CD4-positive, alpha-beta T cell (primary cell): Measurements from ENCODE around the gene PIAS4. TPM values are rescaled to one million over a fixed set of nuclear protein-coding genes. Genes with fewer than 3 reads are reported as not detected.

Experiments used
- ATAC-seq: fragments of 200-7000 bp; cut with Tn5 transposase; one replicate; pipeline ENCODE4 v1.10.0; 2022; ENCODE audit warnings: mild to moderate bottlenecking; ENCODE audit not compliant: poor library complexity
- CTCF ChIA-PET: fragments of 350-600 bp; sonication (Branson Sonifier 250); formaldehyde crosslinking; loops from one replicate; lab custom pipeline; 2021; ENCODE audit warnings: antibody characterized with exemption, inconsistent platforms; lab: Charles Lee
- POLR2A ChIA-PET: fragments of 350-600 bp; sonication (Branson Sonifier 250); formaldehyde crosslinking; loops from one replicate; lab custom pipeline; 2021; ENCODE audit warnings: antibody characterized with exemption, inconsistent platforms; lab: Charles Lee
- DNase-seq, 14 experiments: peaks; one replicate each; pipeline ENCODE4 v3.0.0-alpha.2; 2013 to 2020; ENCODE audit warnings: mixed read lengths in 2 of 14
- H3K27ac ChIP-seq, 2 donors: one replicate each; pipeline versions ENCODE4 v1.5.1 to v1.7.0; 2013; ENCODE audit warnings: low read length in 2 of 2, low read depth in 1 of 2, mild to moderate bottlenecking in 1 of 2
- H3K27me3 ChIP-seq, 2 experiments: 1 replicate in 1 of 2; 2 replicates in 1 of 2; pipeline versions ENCODE4 v1.6.1 to v1.7.0; 2013; ENCODE audit warnings: low read length in 2 of 2, control low read depth in 1 of 2, mild to moderate bottlenecking in 1 of 2, moderate library complexity in 1 of 2; ENCODE audit not compliant: insufficient read depth in 2 of 2, control insufficient read depth in 1 of 2
- H3K36me3 ChIP-seq: one replicate; pipeline ENCODE4 v1.6.1; 2013; ENCODE audit warnings: low read length, control low read depth; ENCODE audit not compliant: insufficient read depth
- H3K4me1 ChIP-seq: one replicate; pipeline ENCODE4 v1.6.1; 2013; ENCODE audit warnings: low read length, control low read depth; ENCODE audit not compliant: insufficient read depth
- H3K4me3 ChIP-seq: one replicate; pipeline ENCODE4 v1.5.1; 2013; ENCODE audit warnings: mild to moderate bottlenecking, low read length, moderate library complexity
- H3K9me3 ChIP-seq, 2 experiments: 1 replicate in 1 of 2; 2 replicates in 1 of 2; pipeline versions ENCODE4 v1.6.1 to v1.7.0; 2013; ENCODE audit warnings: low read length in 2 of 2, mild to moderate bottlenecking in 2 of 2, control low read depth in 1 of 2, moderate library complexity in 1 of 2; ENCODE audit not compliant: control insufficient read depth in 1 of 2, insufficient read depth in 1 of 2
- H3K27ac Mint-ChIP-seq: one replicate; pipeline ENCODE4 v1.8.0; 2020; ENCODE audit warnings: mixed read lengths
- H3K27me3 Mint-ChIP-seq: one replicate; pipeline ENCODE4 v1.8.0; 2021; ENCODE audit warnings: mixed read lengths
- H3K36me3 Mint-ChIP-seq: one replicate; pipeline ENCODE4 v1.8.0; 2021; ENCODE audit warnings: low read depth, mixed read lengths
- H3K4me1 Mint-ChIP-seq: one replicate; pipeline ENCODE4 v1.8.0; 2021; ENCODE audit warnings: low read depth, mixed read lengths
- H3K4me3 Mint-ChIP-seq: one replicate; pipeline ENCODE4 v1.8.0; 2020; ENCODE audit warnings: mild to moderate bottlenecking, mixed read lengths
- H3K9me3 Mint-ChIP-seq: one replicate; pipeline ENCODE4 v1.8.0; 2020; ENCODE audit warnings: mixed read lengths
- CTCF ChIP-seq: fragments of 200-600 bp; IDR thresholded peaks from one replicate; pipeline ENCODE4 v1.8.0; 2022; ENCODE audit warnings: antibody characterized with exemption, mild to moderate bottlenecking
- intact Hi-C, 2 experiments: fragments of 100-400 bp; cut with DNase I in 1 of 2; cut with micrococcal nuclease in 1 of 2; formaldehyde crosslinking; loops; one replicate each; pipeline versions ENCODE4 v1.15.1 to v1.9.0; 2023 to 2025; cut with DNase I, micrococcal nuclease
- total RNA-seq, 174 experiments: library from RNA in 2 of 174; stranded (reverse) in 2 of 174; gene quantifications; one replicate each; pipeline ENCODE4 v1.2.3 and lab custom pipeline; 2021 to 2026

Gene PIAS4
- total RNA-seq, 2 experiments from 2014 or later: 14.5 to 16.5 TPM

DNA sequence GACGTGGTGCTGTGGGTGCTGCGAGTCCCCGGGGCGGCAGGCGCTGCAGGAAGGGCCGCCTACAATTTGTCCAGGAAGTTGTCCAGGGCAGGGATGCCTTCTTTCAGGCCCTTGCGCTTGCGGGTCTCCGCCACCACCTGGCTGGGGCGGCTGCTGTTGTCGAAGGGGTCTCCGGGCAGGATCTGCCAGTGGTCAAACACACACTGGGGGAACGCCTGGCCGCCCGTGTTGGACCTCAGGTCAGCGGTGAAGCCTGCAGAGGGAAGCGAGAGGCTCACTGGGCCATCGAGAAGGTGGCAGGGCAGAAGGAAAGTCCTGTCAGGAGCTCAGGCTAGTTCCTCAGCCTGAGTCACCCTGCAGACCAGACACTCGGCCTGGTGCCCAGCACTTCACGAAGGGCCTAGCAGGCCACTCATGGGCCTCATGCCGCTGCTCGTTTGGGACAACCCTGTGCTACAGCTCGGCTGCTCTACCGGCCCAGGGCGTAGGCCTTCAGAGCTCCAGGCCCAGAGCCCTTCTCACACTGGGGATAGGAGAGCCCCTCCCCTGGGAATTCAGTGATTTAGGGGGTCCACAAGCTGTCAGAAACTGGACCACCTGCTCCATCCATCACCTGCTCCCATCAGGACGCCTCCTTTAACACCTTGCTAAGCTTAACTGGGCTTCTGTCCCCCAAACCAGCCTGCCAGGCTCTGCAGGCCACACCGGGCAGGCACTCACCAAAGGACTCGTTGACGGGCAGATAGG is 30.9 kb upstream of the PIAS4 start:
- H3K27ac ChIP-seq: no peak overlapping the region
- peaks cover 0 to 13% of the 10 kb centered on the region in 2 experiments for H3K9me3 ChIP-seq
- peaks cover 25% of the 10 kb centered on the region for H3K4me1 ChIP-seq
- POLR2A ChIA-PET: interaction anchor here (0.6 to 2.4 kb wide), 4 partner anchors 8 to 814 kb away, joined by 3 to 9 read pairs (median 3); partner anchors contain the start of gene EEF2
- Mint-ChIP-seq H3K27ac (peak overlapping the region; percentile 49), H3K27me3 (no peaks in the 10 kb centered on the region), H3K36me3 (peaks cover 61% of the 10 kb centered on the region), H3K4me3 (peak overlapping the region; percentile 60), H3K9me3 (no peaks in the 10 kb centered on the region), H3K4me1 (peaks cover 5% of the 10 kb centered on the region)
- TF ChIP-seq CTCF: no peak
- CTCF ChIA-PET: no interaction called here
- H3K36me3 ChIP-seq: peaks cover 64% of the 10 kb centered on the region
- intact Hi-C loops: no loop called here
- ATAC-seq: no peak
- H3K4me3 ChIP-seq: no peak overlapping the region
- DNase-seq: peak in 2 of 14 experiments; percentile 6 to 17
- peaks cover 0 to 3% of the 10 kb centered on the region in 2 experiments for H3K27me3 ChIP-seq

GRCh38 chr19:3977242-3978143 is 30.0 kb upstream of the PIAS4 start:
- Mint-ChIP-seq H3K9me3 (no peaks in the 10 kb centered on the region), H3K27me3 (no peaks in the 10 kb centered on the region), H3K36me3 (peaks cover 69% of the 10 kb centered on the region), H3K4me3 (no peak overlapping the region), H3K4me1 (peaks cover 5% of the 10 kb centered on the region), H3K27ac (no peak overlapping the region)
- intact Hi-C loops: no loop called here
- peaks cover 27% of the 10 kb centered on the region for H3K4me1 ChIP-seq
- H3K9me3 ChIP-seq: peaks cover 0 to 13% of the 10 kb centered on the region in 2 experiments
- ATAC-seq (no peak), DNase-seq (peak in 3 of 14 experiments; percentile 17 to 53 (median 25))
- POLR2A ChIA-PET: interaction anchor here (0.6 to 2.4 kb wide), 4 partner anchors 7 to 813 kb away, joined by 3 to 9 read pairs (median 3); partner anchors contain the start of gene EEF2
- H3K4me3 ChIP-seq: no peak overlapping the region
- no peak for TF ChIP-seq CTCF
- CTCF ChIA-PET: no interaction called here
- H3K36me3 ChIP-seq: peaks cover 72% of the 10 kb centered on the region
- no peak overlapping the region for H3K27ac ChIP-seq
- H3K27me3 ChIP-seq: peaks cover 0 to 3% of the 10 kb centered on the region in 2 experiments

- Mint-ChIP-seq H3K27ac (no peak overlapping the region), H3K36me3 (peaks cover 76% of the 10 kb centered on the region), H3K4me1 (peaks cover 10% of the 10 kb centered on the region), H3K27me3 (no peaks in the 10 kb centered on the region), H3K4me3 (no peak overlapping the region), H3K9me3 (no peaks in the 10 kb centered on the region)
- peaks cover 0 to 17% of the 10 kb centered on the region in 2 experiments for H3K9me3 ChIP-seq
- POLR2A ChIA-PET: no interaction called here
- H3K27ac ChIP-seq: no peak overlapping the region
- DNase-seq (no peak), ATAC-seq (no peak)
- intact Hi-C loops: no loop called here
- TF ChIP-seq CTCF: no peak
- CTCF ChIA-PET: no interaction called here
- peaks cover 34% of the 10 kb centered on the region for H3K4me1 ChIP-seq
- peaks cover 79% of the 10 kb centered on the region for H3K36me3 ChIP-seq
- no peak overlapping the region for H3K4me3 ChIP-seq
- H3K27me3 ChIP-seq: peaks cover 0 to 3% of the 10 kb centered on the region in 2 experiments
Observed at GRCh38 chr19:3978145-3978544, 29.4 kb upstream of the PIAS4 start.
